HepG2 (cell line): Measurements from ENCODE around the gene AS3MT. TPM values are rescaled to one million over a fixed set of nuclear protein-coding genes. Genes with fewer than 3 reads are reported as not detected.

Source experiments
- ASH2L ChIP-seq: fragments of 300-600, 200-600 bp; sonication (generic); IDR thresholded peaks from 2 replicates; pipeline ENCODE4 v1.7.0; 2017; ENCODE audit warnings: low read depth, mild to moderate bottlenecking, moderate library complexity, mixed read lengths, low read length; ENCODE audit not compliant: insufficient read length
- CCAR2 ChIP-seq: fragments of 200-400 bp; formaldehyde crosslinking; optimal IDR thresholded peaks from 2 replicates; pipeline ENCODE3; 2018; ENCODE audit warnings: low read depth, mild to moderate bottlenecking, low read length, moderate library complexity
- DBP ChIP-seq: sonication (generic); formaldehyde crosslinking; IDR thresholded peaks from 2 replicates; pipeline ENCODE4 v1.4.0; 2020; ENCODE audit warnings: missing genetic modification reagents; ENCODE audit errors: not compliant biosample characterization
- KAT2B ChIP-seq: fragments of 150-350 bp; IDR thresholded peaks from 2 replicates; pipeline ENCODE4 v1.6.1; 2014; ENCODE audit warnings: low read depth, low read length, borderline replicate concordance
- MYC ChIP-seq: sonication (generic); formaldehyde crosslinking; IDR thresholded peaks from 2 replicates; pipeline ENCODE4 v1.9.0; 2021; ENCODE audit warnings: missing genetic modification reagents, borderline replicate concordance
- NPAS2 ChIP-seq: sonication (generic); formaldehyde crosslinking; IDR thresholded peaks from 2 replicates; pipeline ENCODE4 v1.8.0; 2022; ENCODE audit warnings: mild to moderate bottlenecking, missing genetic modification reagents, borderline replicate concordance
- PHF20 ChIP-seq: sonication (generic); formaldehyde crosslinking; IDR thresholded peaks from 2 replicates; pipeline ENCODE4 v1.5.0; 2020; ENCODE audit warnings: mild to moderate bottlenecking, missing genetic modification reagents
- PRMT3 ChIP-seq: sonication (generic); formaldehyde crosslinking; IDR thresholded peaks from 2 replicates; pipeline ENCODE4 v1.8.1; 2022; ENCODE audit warnings: low read depth, mild to moderate bottlenecking, moderate library complexity, missing genetic modification reagents, borderline replicate concordance
- PTBP1 ChIP-seq: fragments of 200-400 bp; formaldehyde crosslinking; IDR thresholded peaks from 2 replicates; pipeline ENCODE4 v1.6.1; 2018; ENCODE audit warnings: low read length, low read depth; ENCODE audit not compliant: poor library complexity, severe bottlenecking
- SMC3 ChIP-seq: IDR thresholded peaks from 2 replicates; pipeline ENCODE4 v1.6.1; 2011; ENCODE audit warnings: low read length, improper control_type of control experiment
- SNAPC2 ChIP-seq: sonication (generic); formaldehyde crosslinking; IDR thresholded peaks from 2 replicates; pipeline ENCODE4 v1.8.1; 2022; ENCODE audit warnings: mild to moderate bottlenecking, missing genetic modification reagents
- TCF12 ChIP-seq, 2 experiments: fragments of 450-650 bp in 1 of 2; sonication (generic) in 1 of 2; formaldehyde crosslinking in 1 of 2; IDR thresholded peaks; 2 replicates each; pipeline versions ENCODE4 v1.6.1 to v1.8.0; 2017 to 2022; ENCODE audit warnings: antibody characterized with exemption in 1 of 2, mild to moderate bottlenecking in 1 of 2, missing genetic modification reagents in 1 of 2, moderate library complexity in 1 of 2
- TCF7L2 ChIP-seq: IDR thresholded peaks from 2 replicates; pipeline ENCODE4 v1.6.1; 2011; ENCODE audit warnings: mild to moderate bottlenecking, low read depth, low read length, moderate library complexity
- THAP9 ChIP-seq: sonication (generic); formaldehyde crosslinking; IDR thresholded peaks from 2 replicates; pipeline ENCODE4; 2020; ENCODE audit warnings: missing genetic modification reagents, mild to moderate bottlenecking, borderline replicate concordance
- TRIM24 ChIP-seq: sonication (generic); formaldehyde crosslinking; IDR thresholded peaks from 2 replicates; pipeline ENCODE4 v1.8.0; 2022; ENCODE audit warnings: mild to moderate bottlenecking, missing genetic modification reagents
- ZGPAT ChIP-seq: IDR thresholded peaks from 2 replicates; pipeline ENCODE4 v1.6.1; 2016; ENCODE audit warnings: mild to moderate bottlenecking
- ZNF326 ChIP-seq: sonication (generic); formaldehyde crosslinking; IDR thresholded peaks from 2 replicates; pipeline ENCODE4 v1.4.0; 2020; ENCODE audit warnings: missing genetic modification reagents, borderline replicate concordance
- ZNF501 ChIP-seq: sonication (generic); formaldehyde crosslinking; IDR thresholded peaks from 2 replicates; pipeline ENCODE4 v1.5.1; 2020; ENCODE audit warnings: mild to moderate bottlenecking, moderate library complexity, missing genetic modification reagents
- ZNF574 ChIP-seq: sonication (generic); formaldehyde crosslinking; IDR thresholded peaks from 2 replicates; pipeline ENCODE4 v1.4.0; 2020; ENCODE audit warnings: missing genetic modification reagents
- ZNF652 ChIP-seq: IDR thresholded peaks from 2 replicates; pipeline ENCODE4 v1.6.1; 2016; ENCODE audit warnings: low read depth, borderline replicate concordance
- ZNF775 ChIP-seq: sonication (generic); formaldehyde crosslinking; IDR thresholded peaks from 2 replicates; pipeline ENCODE4 v1.4.0; 2020; ENCODE audit warnings: missing genetic modification reagents, mild to moderate bottlenecking, moderate library complexity, borderline replicate concordance
- ZSCAN9 ChIP-seq: IDR thresholded peaks from 2 replicates; pipeline ENCODE4 v1.6.1; 2016; ENCODE audit warnings: borderline replicate concordance
- polyA plus RNA-seq, 8 experiments: library from polyadenylated mRNA; depleted of rRNA in 3 of 8; stranded (reverse) in 7 of 8; unstranded in 1 of 8; fragments of >200 nt; fragmentation: Illumina TruSeq in 4 of 8; extraction: Trizol in 4 of 8; gene quantifications; 2 replicates each; pipeline versions ENCODE4 v1.2.1 to v1.2.3, GENCODE V29; 2011 to 2016; ENCODE audit warnings: low read depth in 4 of 8, missing spikeins in 1 of 8, mixed read lengths in 1 of 8; ENCODE audit not compliant: insufficient read depth in 1 of 8
- total RNA-seq, 5 experiments: library from RNA; depleted of rRNA; stranded (reverse); fragments of >200 nt; fragmentation: Illumina TruSeq; extraction: Trizol; gene quantifications; 2 replicates each; pipeline ENCODE4 v1.2.3, GENCODE V29; 2016; ENCODE audit warnings: low read depth in 1 of 5

Gene AS3MT
- total and polyA plus RNA-seq, 2 of the 13 experiments (the other 11 are each of a cell fraction or from before 2014, with no cell fraction given), result 8.7 to 17.4 TPM

GRCh38 chr10:102831322-102832071 is 37.8 kb upstream of the AS3MT start (continued):
- TF ChIP-seq MYC, result peak; percentile 56; the same call in 1 of the 2 replicates
- 0 out of 2 replicates have a peak, but pooled peaks have one; percentile 17 for TF ChIP-seq ZNF574
- TF ChIP-seq ASH2L, result no peak
- TF ChIP-seq PTBP1, result no peak
- TF ChIP-seq TCF12 (IDR thresholded peaks at IDR 0.05), result no peak
- TF ChIP-seq TCF12 (CRISPR knock-in tag; IDR thresholded peaks at IDR 0.05), result no peak
- TF ChIP-seq TRIM24 (CRISPR knock-in tag), result no peak
- TF ChIP-seq DBP, result no peak
- TF ChIP-seq ZNF501 (CRISPR knock-in tag), result no peak
- TF ChIP-seq ZGPAT (CRISPR knock-in tag), result no peak
- TF ChIP-seq CCAR2, result no peak
- no peak for TF ChIP-seq THAP9
- TF ChIP-seq SNAPC2 (CRISPR knock-in tag), result no peak
- TF ChIP-seq ZNF326 (CRISPR knock-in tag), result no peak
- no peak for TF ChIP-seq TCF7L2
- no peak for TF ChIP-seq PRMT3 (CRISPR knock-in tag)
- TF ChIP-seq NPAS2, result no peak
- no peak for TF ChIP-seq ZNF775
- no peak for TF ChIP-seq ZNF652
- no peak for TF ChIP-seq KAT2B
- TF ChIP-seq PHF20, result no peak
- no peak for TF ChIP-seq ZSCAN9 (CRISPR knock-in tag)
- TF ChIP-seq SMC3, result no peak
